Measurements from ENCODE around the gene WDFY2. TPM values are rescaled to one million over a fixed set of nuclear protein-coding genes. Genes with fewer than 3 reads are reported as not detected.
A peak's percentile ranks its signal among the peaks of the same experiment; 100 is the strongest.

The WDFY2 gene
- total and polyA plus RNA-seq, 2 experiments from 2014 or later = 11.4 to 24.0 TPM

GRCh38 chr13:51562011-51562671 lies 22.1 kb upstream of the WDFY2 start (continued):
- TF ChIP-seq CTCF (conservative IDR thresholded peaks at IDR 0.05; ENCODE audit: low read depth in 2 of 2) = no peak
- TF ChIP-seq NANOG (IDR thresholded peaks at IDR 0.05; ENCODE audit: borderline replicate concordance) = no peak
- TF ChIP-seq, protein P1, sequence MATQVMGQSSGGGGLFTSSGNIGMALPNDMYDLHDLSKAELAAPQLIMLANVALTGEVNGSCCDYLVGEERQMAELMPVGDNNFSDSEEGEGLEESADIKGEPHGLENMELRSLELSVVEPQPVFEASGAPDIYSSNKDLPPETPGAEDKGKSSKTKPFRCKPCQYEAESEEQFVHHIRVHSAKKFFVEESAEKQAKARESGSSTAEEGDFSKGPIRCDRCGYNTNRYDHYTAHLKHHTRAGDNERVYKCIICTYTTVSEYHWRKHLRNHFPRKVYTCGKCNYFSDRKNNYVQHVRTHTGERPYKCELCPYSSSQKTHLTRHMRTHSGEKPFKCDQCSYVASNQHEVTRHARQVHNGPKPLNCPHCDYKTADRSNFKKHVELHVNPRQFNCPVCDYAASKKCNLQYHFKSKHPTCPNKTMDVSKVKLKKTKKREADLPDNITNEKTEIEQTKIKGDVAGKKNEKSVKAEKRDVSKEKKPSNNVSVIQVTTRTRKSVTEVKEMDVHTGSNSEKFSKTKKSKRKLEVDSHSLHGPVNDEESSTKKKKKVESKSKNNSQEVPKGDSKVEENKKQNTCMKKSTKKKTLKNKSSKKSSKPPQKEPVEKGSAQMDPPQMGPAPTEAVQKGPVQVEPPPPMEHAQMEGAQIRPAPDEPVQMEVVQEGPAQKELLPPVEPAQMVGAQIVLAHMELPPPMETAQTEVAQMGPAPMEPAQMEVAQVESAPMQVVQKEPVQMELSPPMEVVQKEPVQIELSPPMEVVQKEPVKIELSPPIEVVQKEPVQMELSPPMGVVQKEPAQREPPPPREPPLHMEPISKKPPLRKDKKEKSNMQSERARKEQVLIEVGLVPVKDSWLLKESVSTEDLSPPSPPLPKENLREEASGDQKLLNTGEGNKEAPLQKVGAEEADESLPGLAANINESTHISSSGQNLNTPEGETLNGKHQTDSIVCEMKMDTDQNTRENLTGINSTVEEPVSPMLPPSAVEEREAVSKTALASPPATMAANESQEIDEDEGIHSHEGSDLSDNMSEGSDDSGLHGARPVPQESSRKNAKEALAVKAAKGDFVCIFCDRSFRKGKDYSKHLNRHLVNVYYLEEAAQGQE (IDR thresholded peaks at IDR 0.05; ENCODE audit: unreplicated experiment) = no peak

GRCh38 chr13:51564252-51564651 lies 20.0 kb upstream of the WDFY2 start:
- no peaks in the 10 kb centered on the region for H3K4me1 Mint-ChIP-seq
- no peak overlapping the region for H3K4me3 ChIP-seq
- no peak overlapping the region for H3K4me2 ChIP-seq
- no peaks in the 10 kb centered on the region for H3F3A ChIP-seq (replicated peaks; ENCODE audit: low read depth)
- no peak overlapping the region for H3K27ac Mint-ChIP-seq
- H3K36me3 Mint-ChIP-seq (ENCODE audit: low read depth) = peaks cover 18% of the 10 kb centered on the region; the same call in 2 of the 3 replicates
- H3K79me2 ChIP-seq (replicated peaks; ENCODE audit: insufficient read depth) = no peaks in the 10 kb centered on the region
- H3K36me3 ChIP-seq (ENCODE audit: insufficient read depth) = no peaks in the 10 kb centered on the region; the same call in 1 of the 2 replicates
- H4K20me1 ChIP-seq (replicated peaks; ENCODE audit: insufficient read depth) = no peaks in the 10 kb centered on the region
- 0 out of 2 replicates have a peak, but pooled peaks cover 11% of the 10 kb centered on the region for H3K9me2 ChIP-seq (ENCODE audit: insufficient read depth)
- no peak for ATAC-seq
- no peaks in the 10 kb centered on the region for H3K27me3 ChIP-seq (ENCODE audit: insufficient read depth)
- no peak for DNase-seq (ENCODE audit: low spot score)
- no peaks in the 10 kb centered on the region for H3K4me1 ChIP-seq (ENCODE audit: insufficient read depth)
- H3K27me3 Mint-ChIP-seq (ENCODE audit: insufficient read depth, low read depth, poor library complexity) = peaks cover 5% of the 10 kb centered on the region
- H2AFZ ChIP-seq = 0 out of 2 replicates have a peak overlapping the region, but pooled peaks have one; percentile 24
- no peak overlapping the region for H3K4me3 Mint-ChIP-seq
- H3K27ac ChIP-seq (ENCODE audit: low read depth) = no peak overlapping the region
- H3K9me3 Mint-ChIP-seq = peaks cover 30% of the 10 kb centered on the region
- TF ChIP-seq POLR2AphosphoS5 (IDR thresholded peaks at IDR 0.05; ENCODE audit: low read depth) = no peak
- no peak for TF ChIP-seq EZH2 (IDR thresholded peaks at IDR 0.05; ENCODE audit: low read depth, unreplicated experiment)
- TF ChIP-seq NANOG (IDR thresholded peaks at IDR 0.05; ENCODE audit: borderline replicate concordance) = no peak
- TF ChIP-seq ZNF114 (CRISPR knock-in tag; IDR thresholded peaks at IDR 0.05) = no peak
- TF ChIP-seq ZNF331 (CRISPR knock-in tag; IDR thresholded peaks at IDR 0.05; ENCODE audit: low read depth) = no peak
- no peak for TF ChIP-seq CREB1 (CRISPR knock-in tag; IDR thresholded peaks at IDR 0.05; ENCODE audit: low read depth)
- no peak for TF ChIP-seq ETS1 (IDR thresholded peaks at IDR 0.05)
- no peak for TF ChIP-seq ZNF462 (CRISPR knock-in tag; IDR thresholded peaks at IDR 0.05)
